Cardiac muscle cell (in vitro differentiated cells and primary cell): Measurements from ENCODE around the gene SLX4IP. TPM values are rescaled to one million over a fixed set of nuclear protein-coding genes. Genes with fewer than 3 reads are reported as not detected.
A peak's percentile ranks its signal among the peaks of the same experiment; 100 is the strongest.

Experiments
- DNase-seq, 2 donors: peaks; one replicate each; pipeline versions ENCODE4 v3.0.0 to v3.0.0-alpha.2; 2010 to 2017; ENCODE audit warnings: low read depth in 1 of 2, low spot score in 1 of 2
- H3K27ac ChIP-seq: fragments of 200-600 bp; sonication (generic); 2 replicates; pipeline ENCODE4 v1.5.1; 2016
- H3K27me3 ChIP-seq: fragments of 200-600 bp; sonication (generic); 2 replicates; pipeline ENCODE4 v1.6.0; 2016; ENCODE audit warnings: control low read depth
- H3K36me3 ChIP-seq: fragments of 200-600 bp; sonication (generic); 2 replicates; pipeline ENCODE4 v1.5.1; 2016; ENCODE audit warnings: control low read depth
- H3K4me1 ChIP-seq: fragments of 200-600 bp; sonication (generic); 2 replicates; pipeline ENCODE4 v1.8.1; 2017; ENCODE audit warnings: low read depth, mild to moderate bottlenecking, mixed run types
- H3K4me3 ChIP-seq: fragments of 200-600 bp; sonication (generic); 2 replicates; pipeline ENCODE4 v1.5.1; 2016; ENCODE audit warnings: mild to moderate bottlenecking
- H3K9me3 ChIP-seq: fragments of 200-600 bp; sonication (generic); 2 replicates; pipeline ENCODE4 v1.5.1; 2017; ENCODE audit warnings: low read depth, mild to moderate bottlenecking, control low read depth
- polyA plus RNA-seq: library from polyadenylated mRNA; unstranded; fragments of >200 nt; fragmentation: Nextera tagmentation; extraction: Ambion mirVana; gene quantifications from 2 replicates; pipeline ENCODE4 v1.2.1, GENCODE V29; 2016
- total RNA-seq: library from RNA; depleted of rRNA; stranded (reverse); fragments of >200 nt; gene quantifications from 2 replicates; pipeline ENCODE4 v1.2.3, GENCODE V29; 2016
- TF ChIP-seq, protein P1 (sequence below): IDR thresholded peaks from 2 replicates; pipeline ENCODE4 v1.5.1; 2012; ENCODE audit warnings: low read depth, mild to moderate bottlenecking, low read length

Gene SLX4IP
- total and polyA plus RNA-seq, 2 experiments from 2014 or later: 2.5 to 4.1 TPM

GRCh38 chr20:10461495-10461894 is 26.4 kb downstream of the SLX4IP start:
- TF ChIP-seq, protein P1, sequence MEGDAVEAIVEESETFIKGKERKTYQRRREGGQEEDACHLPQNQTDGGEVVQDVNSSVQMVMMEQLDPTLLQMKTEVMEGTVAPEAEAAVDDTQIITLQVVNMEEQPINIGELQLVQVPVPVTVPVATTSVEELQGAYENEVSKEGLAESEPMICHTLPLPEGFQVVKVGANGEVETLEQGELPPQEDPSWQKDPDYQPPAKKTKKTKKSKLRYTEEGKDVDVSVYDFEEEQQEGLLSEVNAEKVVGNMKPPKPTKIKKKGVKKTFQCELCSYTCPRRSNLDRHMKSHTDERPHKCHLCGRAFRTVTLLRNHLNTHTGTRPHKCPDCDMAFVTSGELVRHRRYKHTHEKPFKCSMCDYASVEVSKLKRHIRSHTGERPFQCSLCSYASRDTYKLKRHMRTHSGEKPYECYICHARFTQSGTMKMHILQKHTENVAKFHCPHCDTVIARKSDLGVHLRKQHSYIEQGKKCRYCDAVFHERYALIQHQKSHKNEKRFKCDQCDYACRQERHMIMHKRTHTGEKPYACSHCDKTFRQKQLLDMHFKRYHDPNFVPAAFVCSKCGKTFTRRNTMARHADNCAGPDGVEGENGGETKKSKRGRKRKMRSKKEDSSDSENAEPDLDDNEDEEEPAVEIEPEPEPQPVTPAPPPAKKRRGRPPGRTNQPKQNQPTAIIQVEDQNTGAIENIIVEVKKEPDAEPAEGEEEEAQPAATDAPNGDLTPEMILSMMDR: no peak
- Histone ChIP-seq H3K36me3 (no peaks in the 10 kb centered on the region), H3K27ac (no peak overlapping the region), H3K4me1 (no peaks in the 10 kb centered on the region), H3K9me3 (no peaks in the 10 kb centered on the region), H3K4me3 (no peak overlapping the region), H3K27me3 (no peaks in the 10 kb centered on the region)
- DNase-seq: no peak

- no peaks in the 10 kb centered on the region for H3K4me1 ChIP-seq
- no peak for DNase-seq
- no peaks in the 10 kb centered on the region for H3K9me3 ChIP-seq
- TF ChIP-seq, protein P1: no peak
- no peaks in the 10 kb centered on the region for H3K27me3 ChIP-seq
- H3K4me3 ChIP-seq: no peak overlapping the region
- H3K27ac ChIP-seq: no peak overlapping the region
- H3K36me3 ChIP-seq: no peaks in the 10 kb centered on the region
Observed at GRCh38 chr20:10462516-10462915, 27.4 kb downstream of the SLX4IP start.

DNA sequence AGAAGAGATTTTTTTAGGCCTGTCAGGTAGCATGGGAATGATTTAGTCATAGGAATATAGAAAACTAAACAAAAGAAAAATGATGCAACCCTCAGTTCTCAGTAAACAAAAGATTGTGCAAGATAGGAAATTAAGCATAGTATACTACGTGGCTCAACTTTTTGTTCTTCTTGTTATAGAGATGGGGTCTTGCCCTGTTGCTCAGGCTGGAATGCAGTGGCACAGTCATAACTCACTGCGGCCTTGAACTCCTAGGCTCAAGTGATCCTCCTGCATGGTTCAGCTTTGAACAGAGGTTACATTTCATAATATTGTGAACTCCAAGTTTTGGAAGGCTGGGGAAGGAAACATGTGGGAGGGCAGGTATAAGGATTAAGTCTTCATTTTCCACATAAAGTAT is 28.5 kb downstream of the SLX4IP start:
- no peaks in the 10 kb centered on the region for H3K9me3 ChIP-seq
- no peaks in the 10 kb centered on the region for H3K36me3 ChIP-seq
- H3K27me3 ChIP-seq: no peaks in the 10 kb centered on the region
- H3K27ac ChIP-seq: no peak overlapping the region
- TF ChIP-seq, protein P1: no peak
- H3K4me3 ChIP-seq: no peak overlapping the region
- no peak for DNase-seq
- no peaks in the 10 kb centered on the region for H3K4me1 ChIP-seq

DNA sequence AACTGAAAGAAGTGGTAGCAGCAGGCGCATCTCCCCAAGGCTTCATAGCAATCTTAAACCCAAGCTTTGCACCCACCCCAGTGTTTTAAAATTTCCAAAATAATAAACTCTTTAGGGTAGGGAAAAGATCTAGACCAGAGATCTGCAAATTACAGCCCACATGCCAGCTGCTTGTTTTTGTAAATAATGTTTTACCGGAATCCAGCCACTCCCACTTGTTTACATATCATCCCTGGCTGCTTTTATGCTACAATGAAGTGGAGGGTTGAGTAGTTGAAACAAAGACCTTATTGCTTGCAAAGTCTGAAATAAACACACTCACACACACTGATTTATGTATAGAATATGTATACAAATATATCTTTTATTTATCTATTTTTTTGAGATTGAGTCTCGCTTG is 30.0 kb downstream of the SLX4IP start:
- no peaks in the 10 kb centered on the region for H3K9me3 ChIP-seq
- no peaks in the 10 kb centered on the region for H3K36me3 ChIP-seq
- H3K27me3 ChIP-seq: no peaks in the 10 kb centered on the region
- no peak for DNase-seq
- no peak overlapping the region for H3K4me3 ChIP-seq
- TF ChIP-seq, protein P1: no peak
- no peaks in the 10 kb centered on the region for H3K4me1 ChIP-seq
- H3K27ac ChIP-seq: no peak overlapping the region

- TF ChIP-seq, protein P1: no peak
- no peak overlapping the region for H3K4me3 ChIP-seq
- no peaks in the 10 kb centered on the region for H3K36me3 ChIP-seq
- H3K4me1 ChIP-seq: no peaks in the 10 kb centered on the region
- H3K27ac ChIP-seq: no peak overlapping the region
- H3K27me3 ChIP-seq: no peaks in the 10 kb centered on the region
- peak; percentile 7 to 58 for DNase-seq
- no peaks in the 10 kb centered on the region for H3K9me3 ChIP-seq
Observed at GRCh38 chr20:10466325-10466724, 31.2 kb downstream of the SLX4IP start.

DNA sequence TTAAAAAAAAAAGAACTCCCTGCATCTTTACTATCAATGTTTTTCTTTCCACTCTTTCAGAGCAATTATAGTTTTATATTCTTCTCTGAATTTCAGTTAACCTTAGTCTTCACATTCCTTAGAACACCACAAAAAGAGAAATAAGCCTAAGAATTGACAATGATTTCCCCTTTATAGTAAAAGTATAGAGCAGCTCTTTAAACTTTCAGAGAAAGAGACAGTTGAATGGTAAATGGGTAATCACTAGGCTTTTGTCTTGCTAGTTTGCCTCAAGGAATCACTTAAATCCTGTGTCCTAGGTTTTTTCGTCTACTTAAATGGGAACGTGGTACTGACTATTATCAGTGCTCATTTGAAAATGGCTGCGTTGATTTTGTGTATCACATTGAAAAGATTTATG is 31.8 kb downstream of the SLX4IP start:
- no peak overlapping the region for H3K4me3 ChIP-seq
- no peaks in the 10 kb centered on the region for H3K9me3 ChIP-seq
- TF ChIP-seq, protein P1: no peak
- no peak overlapping the region for H3K27ac ChIP-seq
- no peaks in the 10 kb centered on the region for H3K4me1 ChIP-seq
- DNase-seq: no peak
- H3K36me3 ChIP-seq: no peaks in the 10 kb centered on the region
- no peaks in the 10 kb centered on the region for H3K27me3 ChIP-seq
